ENCODE data around the gene ZNF396. TPM values are rescaled to one million over a fixed set of nuclear protein-coding genes. Genes with fewer than 3 reads are reported as not detected.

The ZNF396 gene
- total RNA-seq, 1 donor = 2.4 TPM

DNA sequence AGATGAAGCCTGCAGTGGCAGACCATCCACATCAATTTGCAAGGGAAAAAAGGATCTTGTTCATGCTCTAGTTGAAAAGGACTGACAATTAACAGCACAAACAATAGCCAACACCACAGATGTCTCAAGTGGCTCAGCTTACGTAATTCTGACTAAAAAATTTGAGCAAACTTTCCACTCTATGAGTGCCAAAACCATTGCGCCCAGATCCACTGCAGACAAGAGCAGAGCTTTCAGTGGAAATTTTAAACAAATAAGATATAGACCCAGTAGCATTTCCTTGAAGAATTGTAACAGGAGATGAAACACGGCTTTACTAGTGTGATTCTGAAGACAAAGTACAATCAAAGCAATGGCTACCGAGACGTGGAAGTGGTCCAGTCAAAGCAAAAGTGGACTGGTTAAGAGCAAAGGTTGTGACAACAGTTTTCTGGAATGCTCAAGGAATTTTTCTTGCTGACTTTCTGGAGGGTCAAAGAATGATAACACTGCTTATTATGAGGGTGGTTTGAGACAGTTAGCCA lies 12.0 kb upstream of the ZNF396 start:
- H3K4me3 ChIP-seq (ENCODE audit: low read depth, low read length) = peak overlapping the region; percentile 19
- peak; percentile 78 for DNase-seq (ENCODE audit: low read depth)
- TF ChIP-seq, protein P1, sequence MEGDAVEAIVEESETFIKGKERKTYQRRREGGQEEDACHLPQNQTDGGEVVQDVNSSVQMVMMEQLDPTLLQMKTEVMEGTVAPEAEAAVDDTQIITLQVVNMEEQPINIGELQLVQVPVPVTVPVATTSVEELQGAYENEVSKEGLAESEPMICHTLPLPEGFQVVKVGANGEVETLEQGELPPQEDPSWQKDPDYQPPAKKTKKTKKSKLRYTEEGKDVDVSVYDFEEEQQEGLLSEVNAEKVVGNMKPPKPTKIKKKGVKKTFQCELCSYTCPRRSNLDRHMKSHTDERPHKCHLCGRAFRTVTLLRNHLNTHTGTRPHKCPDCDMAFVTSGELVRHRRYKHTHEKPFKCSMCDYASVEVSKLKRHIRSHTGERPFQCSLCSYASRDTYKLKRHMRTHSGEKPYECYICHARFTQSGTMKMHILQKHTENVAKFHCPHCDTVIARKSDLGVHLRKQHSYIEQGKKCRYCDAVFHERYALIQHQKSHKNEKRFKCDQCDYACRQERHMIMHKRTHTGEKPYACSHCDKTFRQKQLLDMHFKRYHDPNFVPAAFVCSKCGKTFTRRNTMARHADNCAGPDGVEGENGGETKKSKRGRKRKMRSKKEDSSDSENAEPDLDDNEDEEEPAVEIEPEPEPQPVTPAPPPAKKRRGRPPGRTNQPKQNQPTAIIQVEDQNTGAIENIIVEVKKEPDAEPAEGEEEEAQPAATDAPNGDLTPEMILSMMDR (IDR thresholded peaks at IDR 0.05; ENCODE audit: insufficient read depth, low read length) = no peak

DNA sequence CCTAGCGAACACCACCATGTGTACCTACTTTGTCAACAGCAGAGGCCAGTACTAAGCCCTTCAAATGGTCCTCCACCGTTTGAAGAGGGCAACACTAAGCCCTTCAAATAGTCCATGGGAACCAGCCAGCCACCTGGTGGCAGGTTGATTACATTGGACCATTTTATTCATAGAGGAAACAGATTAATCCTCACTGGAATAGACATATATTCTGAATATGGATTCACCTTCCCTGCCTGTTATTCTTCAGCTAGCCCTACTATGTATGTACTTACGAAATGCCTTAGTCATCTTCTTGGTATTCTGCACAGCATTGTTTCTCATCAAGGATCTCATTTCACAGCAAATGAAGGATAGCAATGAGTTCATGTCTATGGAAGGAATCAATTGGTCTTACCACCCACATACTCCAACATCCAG lies 10.0 kb upstream of the ZNF396 start:
- peak; percentile 27 for DNase-seq (ENCODE audit: low read depth)
- TF ChIP-seq, protein P1 (IDR thresholded peaks at IDR 0.05; ENCODE audit: insufficient read depth, low read length) = peak; percentile 34
- no peak overlapping the region for H3K4me3 ChIP-seq (ENCODE audit: low read depth, low read length)

DNA sequence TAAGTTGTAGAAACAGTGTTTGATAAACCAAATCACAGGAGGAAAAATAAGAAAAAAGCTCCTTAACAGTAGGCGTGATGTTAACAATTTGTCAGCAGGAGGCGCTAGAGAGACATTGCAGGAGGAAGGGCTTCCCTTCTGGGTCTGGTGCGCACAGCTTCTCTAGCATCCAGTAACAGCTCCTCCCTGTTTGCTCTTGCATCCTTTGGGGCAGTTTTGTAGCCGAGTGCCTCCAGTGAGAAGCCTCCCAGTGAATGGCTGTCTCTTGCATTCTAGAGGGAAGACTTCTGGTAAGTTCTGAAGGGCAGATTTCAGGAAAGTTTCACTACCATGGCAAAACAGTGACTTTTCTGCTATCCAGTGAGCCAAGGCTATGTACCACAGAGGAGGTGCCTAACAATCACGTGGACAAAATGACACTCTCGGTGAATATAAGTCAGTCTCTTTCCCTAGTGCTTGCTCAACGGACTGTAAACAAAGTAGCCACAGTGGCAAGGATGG lies 9.5 kb upstream of the ZNF396 start:
- peak; percentile 92 for DNase-seq (ENCODE audit: low read depth)
- H3K4me3 ChIP-seq (ENCODE audit: low read depth, low read length) = no peak overlapping the region
- TF ChIP-seq, protein P1 (IDR thresholded peaks at IDR 0.05; ENCODE audit: insufficient read depth, low read length) = peak; percentile 97

DNA sequence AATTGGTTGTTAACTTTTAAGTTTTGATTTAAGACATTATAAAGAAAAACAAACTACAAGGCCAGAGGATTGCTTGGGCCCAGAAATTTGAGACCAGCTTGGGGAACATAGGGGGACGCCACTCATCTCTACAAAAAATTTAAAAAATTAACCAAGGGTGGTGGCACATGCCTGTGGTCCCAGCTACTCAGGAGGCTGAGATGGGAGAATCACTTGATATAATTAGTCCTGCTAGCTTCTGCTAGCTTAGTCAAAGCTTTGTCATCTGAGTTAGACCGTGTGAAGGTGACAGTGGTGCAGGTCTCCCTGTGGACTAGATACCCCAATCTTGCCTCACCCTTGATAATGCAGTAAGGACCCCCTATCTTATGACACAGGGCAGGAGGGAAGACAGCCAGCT lies 6.0 kb upstream of the ZNF396 start:
- no peak overlapping the region for H3K4me3 ChIP-seq (ENCODE audit: low read depth, low read length)
- DNase-seq (ENCODE audit: low read depth) = no peak
- TF ChIP-seq, protein P1 (IDR thresholded peaks at IDR 0.05; ENCODE audit: insufficient read depth, low read length) = no peak

DNA sequence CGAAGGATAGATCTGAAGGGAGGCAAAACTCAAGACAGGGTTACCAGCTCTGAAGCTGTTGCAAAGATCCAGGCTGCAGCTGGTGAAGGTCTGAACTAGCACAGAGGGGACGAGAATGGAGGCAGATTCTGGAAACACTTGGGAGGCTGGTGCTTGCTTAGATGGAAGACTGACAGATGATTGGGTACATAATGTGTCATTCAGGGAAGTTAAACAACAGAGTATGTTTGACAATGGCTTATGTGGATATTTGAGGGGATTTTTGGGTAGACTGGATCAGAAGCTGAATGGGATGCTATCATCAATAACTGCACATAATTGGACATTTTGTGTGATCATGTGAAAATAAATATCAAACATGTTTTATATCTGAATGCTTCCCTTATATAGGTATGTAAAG lies 2.3 kb upstream of the ZNF396 start:
- no peak for DNase-seq (ENCODE audit: low read depth)
- TF ChIP-seq, protein P1 (IDR thresholded peaks at IDR 0.05; ENCODE audit: insufficient read depth, low read length) = no peak
- H3K4me3 ChIP-seq (ENCODE audit: low read depth, low read length) = no peak overlapping the region

DNA sequence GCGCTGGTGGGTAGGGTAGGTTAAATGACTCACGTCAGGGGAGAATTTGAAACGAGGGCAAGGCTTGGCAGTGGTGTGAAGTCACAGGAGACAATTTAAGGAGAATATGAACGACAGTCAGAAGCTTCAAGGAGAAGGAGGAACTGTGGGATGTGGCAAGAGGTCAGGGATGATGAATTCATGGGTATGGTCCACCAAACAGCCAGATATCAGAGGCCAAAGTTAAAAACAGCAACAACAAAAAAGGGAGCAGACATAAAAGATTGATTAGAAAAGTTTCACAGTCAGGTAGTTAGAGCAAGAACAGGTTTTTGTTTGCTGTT lies 1.4 kb upstream of the ZNF396 start:
- TF ChIP-seq, protein P1 (IDR thresholded peaks at IDR 0.05; ENCODE audit: insufficient read depth, low read length) = no peak
- no peak for DNase-seq (ENCODE audit: low read depth)
- no peak overlapping the region for H3K4me3 ChIP-seq (ENCODE audit: low read depth, low read length)
